Caco-2 (cell line): ENCODE data around the gene PBX1. TPM values are rescaled to one million over a fixed set of nuclear protein-coding genes. Genes with fewer than 3 reads are reported as not detected.

ENCODE experiments used
- BruUV-seq: library from RNA; stranded (reverse); fragments of 400-500 nt; replicated peaks from 2 replicates; lab custom pipeline; 2021; lab: Mats Ljungman, UMichigan
- CTCF ChIA-PET: fragments of 300-600 bp; sonication (Branson Sonifier 250); formaldehyde crosslinking; loops from one replicate; lab custom pipeline; 2022; ENCODE audit warnings: antibody characterized with exemption; lab: Charles Lee
- POLR2A ChIA-PET: fragments of 300-600 bp; sonication (Branson Sonifier 250); formaldehyde crosslinking; loops from one replicate; lab custom pipeline; 2022; ENCODE audit warnings: antibody characterized with exemption; lab: Charles Lee
- DNase-seq, 2 experiments: peaks; one replicate each; pipeline versions ENCODE4 v3.0.0 to v3.0.0-alpha.2; 2020 to 2022
- H3K27me3 ChIP-seq: replicated peaks from 2 replicates; pipeline ENCODE4 v1.6.0; 2011; ENCODE audit warnings: low read length; ENCODE audit not compliant: control insufficient read depth, insufficient read depth
- H3K36me3 ChIP-seq: 2 replicates; pipeline ENCODE4 v1.5.1; 2011; ENCODE audit warnings: low read length; ENCODE audit not compliant: control insufficient read depth, insufficient read depth
- H3K4me1 ChIP-seq: fragments of 250-450 bp; sonication (Bioruptor Pico); 2 replicates; pipeline ENCODE4 v1.5.1; 2020; ENCODE audit warnings: mild to moderate bottlenecking
- H3K4me3 ChIP-seq: 2 replicates; pipeline ENCODE4 v1.5.1; 2011; ENCODE audit warnings: low read depth, mild to moderate bottlenecking, control low read depth, low read length
- H3K9me3 ChIP-seq: fragments of 250-450 bp; sonication (Bioruptor Pico); 2 replicates; pipeline ENCODE4 v1.5.1; 2020; ENCODE audit warnings: mild to moderate bottlenecking, moderate library complexity
- H3K27ac Mint-ChIP-seq: one replicate; pipeline ENCODE4 v1.8.0; 2022; ENCODE audit warnings: mixed read lengths; ENCODE audit not compliant: unreplicated experiment
- H3K27me3 Mint-ChIP-seq: one replicate; pipeline ENCODE4 v1.8.0; 2022; ENCODE audit warnings: mixed read lengths; ENCODE audit not compliant: insufficient read depth, unreplicated experiment
- H3K36me3 Mint-ChIP-seq: one replicate; pipeline ENCODE4 v1.8.0; 2022; ENCODE audit warnings: mild to moderate bottlenecking, mixed read lengths; ENCODE audit not compliant: insufficient read depth, unreplicated experiment
- H3K4me1 Mint-ChIP-seq: one replicate; pipeline ENCODE4 v1.8.0; 2022; ENCODE audit warnings: low read depth, mixed read lengths; ENCODE audit not compliant: unreplicated experiment
- H3K4me3 Mint-ChIP-seq: one replicate; pipeline ENCODE4 v1.8.0; 2022; ENCODE audit warnings: mild to moderate bottlenecking, moderate library complexity, mixed read lengths; ENCODE audit not compliant: unreplicated experiment
- H3K9me3 Mint-ChIP-seq: one replicate; pipeline ENCODE4 v1.8.0; 2022; ENCODE audit warnings: mixed read lengths; ENCODE audit not compliant: unreplicated experiment
- CTCF ChIP-seq, 2 experiments: fragments of 200-600 bp in 1 of 2; IDR thresholded peaks; 1 replicate in 1 of 2; 2 replicates in 1 of 2; pipeline versions ENCODE4 v1.5.1 to v1.8.0; 2011 to 2022; ENCODE audit warnings: antibody characterized with exemption in 1 of 2, control low read depth in 1 of 2, inconsistent platforms in 1 of 2, low read depth in 1 of 2, low read length in 1 of 2, mild to moderate bottlenecking in 1 of 2, moderate library complexity in 1 of 2; ENCODE audit not compliant: insufficient read depth in 1 of 2, severe bottlenecking in 1 of 2, unreplicated experiment in 1 of 2
- intact Hi-C: fragments of 100-400 bp; cut with micrococcal nuclease; formaldehyde crosslinking; loops from one replicate; pipeline ENCODE4 v1.10.0; 2022; ENCODE audit not compliant: unreplicated experiment
- total RNA-seq: library from RNA; stranded (reverse); gene quantifications from 2 replicates; pipeline ENCODE4 v1.2.3, GENCODE V29; 2022

The PBX1 gene
- total RNA-seq, 1 experiment from 2014 or later: 103 TPM

GRCh38 chr1:164796916-164797315 lies 237.9 kb downstream of the PBX1 start:
- Histone ChIP-seq H3K4me1 (no peaks in the 10 kb centered on the region), H3K27me3 (no peaks in the 10 kb centered on the region), H3K9me3 (no peaks in the 10 kb centered on the region), H3K4me3 (no peak overlapping the region), H3K36me3 (peaks cover 2% of the 10 kb centered on the region)
- POLR2A ChIA-PET: no interaction called here
- Mint-ChIP-seq H3K9me3 (no peaks in the 10 kb centered on the region), H3K27ac (no peak overlapping the region), H3K36me3 (peaks cover 31% of the 10 kb centered on the region), H3K4me3 (no peak overlapping the region), H3K27me3 (no peaks in the 10 kb centered on the region), H3K4me1 (no peaks in the 10 kb centered on the region)
- intact Hi-C loops: no loop called here
- CTCF ChIA-PET: interaction anchor here (1.0 kb wide), 1 partner anchor 10 kb away, joined by 3 read pairs; no protein-coding TSS in a partner anchor
- DNase-seq: no peak
- BruUV-seq: no TSS peak
- TF ChIP-seq CTCF (IDR thresholded peaks at IDR 0.05; ENCODE audit: insufficient read depth in 1 of 2, low read depth in 1 of 2, low read length in 1 of 2, severe bottlenecking in 1 of 2, unreplicated experiment in 1 of 2): no peak

GRCh38 chr1:164801246-164801731 lies 242.3 kb downstream of the PBX1 start:
- Mint-ChIP-seq H3K9me3 (no peaks in the 10 kb centered on the region), H3K4me1 (peaks cover 15% of the 10 kb centered on the region), H3K27me3 (no peaks in the 10 kb centered on the region), H3K36me3 (peaks cover 20% of the 10 kb centered on the region), H3K27ac (no peak overlapping the region), H3K4me3 (no peak overlapping the region)
- Histone ChIP-seq H3K4me3 (no peak overlapping the region), H3K9me3 (no peaks in the 10 kb centered on the region), H3K27me3 (no peaks in the 10 kb centered on the region), H3K4me1 (peaks cover 18% of the 10 kb centered on the region), H3K36me3 (peaks cover 2% of the 10 kb centered on the region)
- BruUV-seq: no TSS peak
- ChIA-PET CTCF (no interaction called here), POLR2A (no interaction called here)
- intact Hi-C loops: loop anchor here (5.0 kb wide), 1 partner anchor 271 kb away; no protein-coding TSS in a partner anchor
- TF ChIP-seq CTCF (IDR thresholded peaks at IDR 0.05; ENCODE audit: insufficient read depth in 1 of 2, low read depth in 1 of 2, low read length in 1 of 2, severe bottlenecking in 1 of 2, unreplicated experiment in 1 of 2): no peak
- no peak for DNase-seq

GRCh38 chr1:164801791-164802502 lies 243.0 kb downstream of the PBX1 start:
- Mint-ChIP-seq H3K4me1 (peaks cover 20% of the 10 kb centered on the region), H3K9me3 (no peaks in the 10 kb centered on the region), H3K4me3 (no peak overlapping the region), H3K27me3 (no peaks in the 10 kb centered on the region), H3K36me3 (peaks cover 24% of the 10 kb centered on the region), H3K27ac (no peak overlapping the region)
- H3K4me1 ChIP-seq: peaks cover 24% of the 10 kb centered on the region
- ChIA-PET POLR2A (interaction anchor here (0.5 kb wide), 1 partner anchor 78 kb away, joined by 3 read pairs; no protein-coding TSS in a partner anchor), CTCF (no interaction called here)
- no peak overlapping the region for H3K4me3 ChIP-seq
- no peaks in the 10 kb centered on the region for H3K27me3 ChIP-seq
- H3K9me3 ChIP-seq: no peaks in the 10 kb centered on the region
- BruUV-seq: no TSS peak
- intact Hi-C loops: loop anchor here (5.0 kb wide), 1 partner anchor 270 kb away; no protein-coding TSS in a partner anchor
- no peak for TF ChIP-seq CTCF (IDR thresholded peaks at IDR 0.05; ENCODE audit: insufficient read depth in 1 of 2, low read depth in 1 of 2, low read length in 1 of 2, severe bottlenecking in 1 of 2, unreplicated experiment in 1 of 2)
- peaks cover 2% of the 10 kb centered on the region for H3K36me3 ChIP-seq
- no peak for DNase-seq
